GM21529 (cell line): ENCODE measurements around the gene METTL9.
"Not testable (repeated sequence)": the region's sequence is repeated elsewhere in the genome, so short reads cannot be mapped to it uniquely, and the experiment has no call there.

ENCODE experiments used
- ATAC-seq: cut with Tn5 transposase; IDR thresholded peaks from one replicate; pipeline ENCODE4 v1.9.1; 2021; ENCODE audit not compliant: unreplicated experiment

Gene METTL9

DNA sequence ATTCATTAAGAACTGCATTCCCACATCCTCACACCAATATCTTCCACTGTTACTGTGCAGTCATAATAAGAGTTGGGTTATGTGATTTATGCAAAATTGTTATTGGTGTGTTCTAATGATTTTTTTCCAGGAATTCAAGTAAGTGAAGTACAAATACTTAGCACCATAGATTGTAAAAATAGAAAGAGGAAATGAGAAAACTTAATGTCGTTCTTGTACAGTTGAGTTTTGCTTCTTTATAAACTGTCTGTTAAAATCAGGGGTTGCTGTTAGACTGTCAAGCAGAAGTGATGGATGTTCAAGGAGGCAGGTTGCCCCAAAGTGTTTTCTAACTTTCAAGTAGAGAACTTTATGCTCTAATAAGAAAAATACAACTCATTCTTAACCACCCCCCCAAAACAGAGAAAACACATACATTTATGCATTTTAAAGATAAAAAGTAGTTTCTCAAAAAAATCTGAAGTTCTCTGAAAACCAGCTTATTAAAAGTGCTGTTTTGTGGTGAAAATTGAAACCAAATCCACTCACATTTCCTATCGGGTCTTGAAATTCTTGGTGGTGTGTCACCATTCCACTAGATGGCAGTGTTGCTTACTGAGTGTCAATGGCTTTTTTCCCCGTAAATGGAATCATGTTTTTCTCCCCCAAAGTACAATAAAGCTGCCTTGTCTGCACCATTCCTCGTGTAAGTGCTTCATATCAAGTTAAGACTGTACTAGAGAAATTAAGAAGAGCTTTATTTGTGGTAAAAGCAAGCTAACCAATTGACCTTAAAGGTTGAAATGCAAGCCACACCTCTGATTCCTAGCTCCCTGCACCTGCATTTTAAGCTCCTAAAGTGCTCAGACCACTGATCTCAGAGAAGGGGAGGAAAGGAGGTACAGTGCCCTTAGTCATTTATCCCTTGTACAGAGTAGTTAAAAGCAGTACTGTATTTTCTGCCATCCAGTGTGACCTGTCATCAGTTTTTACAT lies 57.7 kb downstream of the METTL9 start:
- ATAC-seq = peak; percentile 51

DNA sequence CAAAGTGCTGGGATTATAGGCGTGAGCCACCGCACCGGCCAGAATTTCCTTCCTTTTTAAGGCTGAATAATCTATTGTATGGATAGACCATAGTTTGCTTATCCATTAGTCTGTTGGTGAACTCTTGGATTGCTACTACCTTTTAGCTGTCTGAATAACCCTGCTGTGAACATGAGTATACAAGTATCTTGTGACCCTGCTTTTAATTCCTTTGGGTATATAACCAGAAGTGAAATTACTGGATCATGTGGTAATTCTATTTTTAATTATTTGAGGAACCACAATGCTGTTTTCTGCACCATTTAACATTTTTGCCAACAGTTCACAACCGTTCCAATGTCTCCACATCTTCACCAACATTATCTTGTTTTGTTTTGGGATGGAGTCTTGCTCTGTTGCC lies 59.7 kb downstream of the METTL9 start:
- no peak for ATAC-seq

DNA sequence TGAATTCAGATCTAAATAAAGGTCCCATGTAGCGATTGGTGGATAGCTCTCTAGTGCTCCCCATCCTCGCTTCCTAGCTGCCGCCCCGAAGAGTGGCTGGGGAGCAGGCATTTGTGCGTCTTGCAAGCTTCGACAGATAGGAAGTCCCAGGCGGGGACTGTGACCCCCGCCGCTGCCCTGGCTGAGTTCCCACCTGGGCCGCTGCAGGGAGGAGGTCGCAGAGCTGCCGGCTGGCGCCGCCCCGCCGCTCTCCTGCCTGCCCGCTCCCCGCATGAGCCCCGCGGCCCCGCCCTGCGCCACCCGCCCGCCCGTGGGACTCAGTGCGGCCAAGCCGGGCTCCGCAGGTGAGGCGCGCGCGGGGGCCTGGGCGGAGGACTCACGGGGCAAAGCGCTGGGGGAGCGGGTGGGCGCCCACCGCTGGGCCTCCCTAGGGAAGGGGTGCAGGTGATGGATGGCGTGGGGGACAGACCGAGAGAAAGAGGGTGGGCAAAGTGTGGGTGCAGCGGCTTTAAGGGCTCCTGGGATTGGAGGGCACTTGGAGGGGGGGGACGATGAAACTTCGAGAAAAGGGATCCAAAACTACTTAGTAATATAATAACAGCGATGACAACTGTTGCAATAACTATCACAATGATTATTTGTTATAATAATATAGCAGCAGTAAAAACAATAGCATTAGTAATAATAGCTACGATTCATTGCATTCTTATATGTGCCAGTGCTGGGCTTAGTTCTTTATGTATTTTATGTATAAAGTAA lies 64.7 kb downstream of the METTL9 start, which contains the start of gene OTOA:
Gene OTOA, plus strand, starts transcription at position 80 of the 759 bp plus-strand sequence. CDS start 14,547 bp downstream, outside the sequence.
- ATAC-seq = no peak

DNA sequence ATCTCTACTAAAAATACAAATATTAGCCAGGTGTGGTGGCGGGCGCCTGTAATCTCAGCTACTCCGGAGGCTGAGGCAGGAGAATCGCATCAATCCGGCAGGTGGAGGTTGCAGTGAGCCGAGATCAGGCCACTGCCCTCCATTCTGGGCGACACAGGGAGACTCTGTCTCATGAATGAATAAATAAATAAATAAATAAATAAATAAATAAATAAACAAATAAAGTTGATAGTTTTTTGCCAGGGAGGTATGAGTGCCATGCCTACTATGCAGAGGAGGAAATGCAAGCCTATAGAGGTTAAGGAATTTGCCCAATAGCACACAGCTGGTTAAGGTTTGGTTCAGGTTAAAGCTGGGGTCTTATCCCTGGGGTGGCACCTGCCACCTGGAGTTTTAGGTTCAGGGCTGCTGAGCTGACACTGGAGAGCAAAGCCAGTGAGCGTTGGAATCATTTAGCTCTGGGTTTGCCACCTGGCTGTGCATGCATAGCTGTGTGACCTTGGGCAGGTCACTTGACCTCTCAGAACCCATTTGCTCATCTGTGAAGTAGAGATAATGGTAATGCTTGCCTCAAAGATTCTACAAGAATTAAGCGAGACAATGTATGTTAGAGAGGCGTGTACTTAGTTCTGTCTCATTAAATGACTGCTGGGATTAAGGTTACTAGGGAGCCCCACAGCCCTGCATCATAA lies 65.6 kb downstream of the METTL9 start:
- no peak for ATAC-seq

DNA sequence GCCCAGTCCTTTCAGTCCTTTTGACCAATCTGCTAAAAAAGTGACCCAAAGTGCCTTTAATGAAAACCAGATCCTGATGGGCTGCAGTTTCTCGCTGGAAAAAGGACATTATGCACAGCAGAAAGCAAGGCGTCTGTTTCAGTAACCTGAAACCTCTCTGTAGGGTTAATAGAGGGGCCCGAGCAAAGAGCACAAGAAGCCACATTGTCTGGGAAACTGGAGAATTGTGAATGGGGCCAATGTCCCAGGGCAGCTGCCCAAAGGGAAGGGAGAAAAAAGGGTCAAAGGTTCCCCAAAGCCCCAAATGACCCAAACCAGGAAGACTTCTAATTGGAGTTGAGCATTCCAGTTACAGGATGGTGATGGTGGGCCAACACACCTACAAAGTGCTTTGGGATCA lies 67.4 kb downstream of the METTL9 start:
- ATAC-seq = no peak

DNA sequence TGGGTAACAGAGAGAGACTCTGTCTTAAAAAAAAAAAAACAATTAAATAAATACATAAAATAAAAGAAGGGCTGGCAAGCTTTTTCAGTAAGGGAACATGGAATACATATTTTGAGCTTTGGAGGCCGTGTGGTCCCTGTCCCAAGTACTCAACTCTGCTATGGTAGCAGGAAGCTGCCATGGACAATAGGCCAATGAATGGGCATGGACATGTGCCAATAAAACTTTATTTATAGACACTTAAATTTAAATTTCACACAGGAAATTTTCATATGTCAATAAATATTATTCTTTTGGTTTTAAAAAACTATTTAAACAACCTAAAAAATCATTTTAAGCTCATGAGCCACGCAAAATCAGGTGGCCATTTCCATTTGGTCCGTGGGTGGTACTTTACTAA lies 68.2 kb downstream of the METTL9 start:
- no peak for ATAC-seq

DNA sequence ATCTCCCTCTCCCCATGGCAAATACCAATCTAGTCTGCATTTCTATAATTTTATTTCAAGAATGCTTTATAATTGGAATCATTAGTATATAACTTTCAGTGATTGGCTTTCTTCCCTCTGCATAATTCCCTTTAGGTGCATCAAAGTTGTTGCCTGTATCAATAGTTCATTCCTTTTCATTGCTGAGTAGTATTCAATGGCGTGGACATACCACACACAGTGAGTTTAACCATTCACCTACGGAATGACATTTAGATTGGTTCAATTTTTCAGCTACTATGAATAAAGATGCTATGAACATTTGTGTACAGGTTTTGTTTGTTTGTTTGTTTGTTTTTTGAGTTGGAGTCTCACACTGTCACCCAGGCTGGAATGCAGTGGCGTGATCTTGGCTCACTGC lies 74.1 kb downstream of the METTL9 start:
- ATAC-seq = no peak

DNA sequence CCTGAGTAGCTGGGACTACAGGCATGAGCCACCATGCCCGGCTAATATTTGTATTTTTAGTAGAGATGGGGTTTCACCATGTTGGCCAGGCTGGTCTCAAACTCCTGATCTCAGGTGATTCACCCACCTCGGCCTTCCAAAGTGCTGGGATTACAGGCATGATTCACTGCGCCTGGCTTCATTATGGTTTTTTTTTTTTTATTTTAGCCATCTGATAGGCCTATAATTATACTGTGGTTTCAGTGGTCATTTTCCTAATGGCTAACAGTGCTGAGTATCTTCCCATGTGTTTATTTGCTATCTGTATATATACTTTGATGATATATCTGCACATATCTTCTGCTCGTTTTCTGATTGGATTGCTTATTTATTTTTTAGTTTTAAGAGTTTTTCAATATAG lies 75.1 kb downstream of the METTL9 start:
- not testable (repeated sequence) for ATAC-seq

DNA sequence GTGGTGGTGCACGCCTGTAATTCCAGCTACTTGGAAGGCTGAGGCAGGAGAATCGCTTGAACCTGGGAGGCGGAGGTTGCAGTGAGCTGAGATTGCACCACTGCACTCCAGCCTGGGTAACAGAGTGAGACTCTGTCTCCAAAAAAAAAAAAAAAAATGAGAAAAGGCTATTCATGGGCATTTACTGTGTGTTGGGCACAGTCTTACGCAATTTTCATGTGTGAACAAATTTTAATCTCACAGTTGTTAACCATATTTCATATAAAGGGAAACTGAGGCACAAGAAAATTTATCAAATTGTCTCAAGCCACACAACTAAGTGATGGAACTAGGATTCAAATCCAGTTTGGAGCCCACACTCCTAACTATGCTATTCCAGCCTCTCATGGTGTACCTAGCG lies 81.3 kb downstream of the METTL9 start:
- ATAC-seq = not testable (repeated sequence)

DNA sequence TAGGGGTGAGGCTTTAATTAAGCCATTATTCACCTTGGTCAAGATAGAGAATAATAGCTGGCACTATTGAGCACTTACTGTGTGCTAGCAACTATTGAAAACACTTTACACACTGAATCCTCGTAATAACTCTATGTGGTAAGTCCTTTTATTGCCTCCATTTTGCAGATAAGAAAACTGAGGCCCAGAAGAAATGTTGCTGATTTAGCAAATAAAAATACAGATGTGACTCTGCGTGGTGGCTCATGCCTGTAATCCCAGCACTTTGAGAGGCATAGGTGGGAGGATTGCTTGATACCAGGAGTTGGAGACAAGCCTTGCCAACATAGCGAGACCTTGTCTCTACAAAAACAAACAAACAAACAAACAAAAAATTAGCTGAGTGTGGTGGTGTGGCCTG lies 83.8 kb downstream of the METTL9 start:
- no peak for ATAC-seq

DNA sequence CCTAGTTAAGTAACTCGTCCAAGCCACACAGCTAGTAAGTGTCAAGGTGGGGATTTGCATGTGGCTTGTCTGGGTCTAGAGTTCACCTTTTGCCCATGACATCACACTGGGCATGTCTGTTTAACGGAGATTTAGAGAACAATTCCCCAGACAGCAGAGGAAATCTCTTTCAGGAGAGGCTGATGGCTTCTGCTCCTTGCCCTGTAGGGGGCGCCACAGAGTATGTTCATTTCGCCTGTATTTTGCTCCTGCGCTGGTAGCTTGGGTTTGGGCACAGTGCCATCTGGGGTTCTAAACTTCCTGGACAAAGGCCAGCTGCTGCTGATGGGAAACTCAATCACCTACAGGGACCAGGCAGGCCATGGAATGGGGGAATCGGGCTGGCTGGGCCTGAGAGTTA lies 84.8 kb downstream of the METTL9 start:
- ATAC-seq = no peak

DNA sequence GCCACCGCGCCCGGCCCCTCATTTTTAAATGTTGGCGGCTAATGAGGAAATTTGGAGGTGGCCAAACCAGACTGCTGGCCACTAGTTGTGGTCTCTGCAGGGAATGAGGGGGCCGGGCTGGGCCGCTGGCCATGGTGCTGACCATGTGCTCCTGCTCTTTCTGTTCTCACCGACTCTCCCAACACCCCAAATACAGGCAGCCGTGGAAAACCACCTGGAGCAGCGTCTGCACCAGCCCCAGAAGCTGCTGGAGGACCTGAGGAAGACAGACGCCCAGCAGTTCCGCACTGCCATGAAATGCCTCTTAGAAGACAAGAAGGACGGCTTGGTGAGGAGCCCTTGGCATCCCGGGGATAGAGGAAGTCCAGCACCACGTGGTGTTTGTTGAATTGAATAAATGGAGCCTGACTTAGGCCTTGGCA lies 85.7 kb downstream of the METTL9 start:
- ATAC-seq = no peak

DNA sequence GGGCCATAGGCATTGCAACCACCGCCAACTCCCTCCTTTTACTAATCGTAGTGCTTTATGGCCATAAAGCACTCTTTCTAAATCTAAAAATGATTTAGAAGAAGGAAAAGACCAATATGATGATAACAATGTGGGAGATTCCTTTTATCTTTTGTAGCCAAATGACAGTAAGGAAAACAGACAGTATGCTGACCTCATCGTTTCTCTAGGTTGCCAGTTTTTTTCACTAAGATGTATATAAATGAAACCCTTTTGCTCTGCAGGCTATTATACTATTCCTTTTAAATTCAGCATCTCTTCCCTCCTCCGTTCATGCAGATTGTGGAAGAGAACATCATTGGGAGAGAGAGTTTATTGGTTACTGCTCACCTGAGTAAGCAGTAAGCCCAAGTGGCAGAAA lies 89.7 kb downstream of the METTL9 start:
- ATAC-seq = no peak

DNA sequence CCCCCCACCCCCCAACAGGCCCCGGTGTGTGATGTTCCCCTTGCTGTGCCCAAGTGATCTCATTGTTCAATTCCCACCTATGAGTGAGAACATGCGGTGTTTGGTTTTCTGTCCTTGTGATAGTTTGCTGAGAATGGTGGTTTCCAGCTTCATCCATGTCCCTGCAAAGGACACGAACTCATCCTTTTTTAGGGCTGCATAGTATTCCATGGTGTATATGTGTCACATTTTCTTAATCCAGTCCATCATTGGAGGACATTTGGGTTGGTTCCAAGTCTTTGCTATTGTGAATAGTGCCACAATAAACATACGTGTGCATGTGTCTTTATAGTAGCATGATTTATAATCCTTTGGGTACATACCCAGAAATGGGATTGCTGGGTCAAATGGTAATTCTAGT lies 91.6 kb downstream of the METTL9 start:
- ATAC-seq = not testable (repeated sequence)

DNA sequence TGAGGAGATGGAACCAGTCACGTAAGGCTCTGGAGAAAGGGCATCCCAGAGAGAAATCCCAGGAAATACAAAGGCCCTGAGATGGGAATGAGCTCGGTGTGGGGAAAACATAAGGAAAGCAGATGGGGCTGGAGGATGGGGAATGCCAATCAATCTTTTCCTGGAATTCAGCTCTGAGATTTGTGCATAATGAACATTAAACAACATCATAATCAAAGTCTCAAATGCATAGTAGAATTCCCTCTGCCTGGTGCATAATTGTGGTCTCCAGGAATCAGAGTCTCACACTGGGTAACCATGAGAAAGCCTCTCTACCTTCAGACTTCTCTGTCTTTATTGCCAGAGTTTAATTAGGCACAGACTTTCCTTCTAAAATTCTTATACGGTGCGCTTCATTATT lies 95.2 kb downstream of the METTL9 start:
- ATAC-seq = no peak

DNA sequence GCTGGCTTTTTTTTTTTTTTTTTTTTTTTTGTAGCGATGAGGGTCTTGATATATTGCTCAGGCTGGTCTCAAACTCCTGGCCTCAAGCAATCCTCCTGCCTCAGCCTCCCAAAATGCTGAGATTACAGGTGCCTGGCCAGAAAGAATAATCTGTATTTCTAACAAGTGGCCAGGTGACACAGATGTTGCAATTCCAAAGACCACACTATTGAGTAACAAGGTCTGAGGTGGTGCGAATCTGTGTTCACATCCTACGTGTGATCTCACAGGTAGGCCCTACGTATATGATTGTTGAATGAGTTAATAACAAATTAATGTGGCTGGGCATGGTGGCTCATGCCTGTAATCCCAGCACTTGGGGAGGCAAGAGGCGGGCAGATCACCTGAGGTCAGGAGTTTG lies 97.7 kb downstream of the METTL9 start:
- no peak for ATAC-seq

DNA sequence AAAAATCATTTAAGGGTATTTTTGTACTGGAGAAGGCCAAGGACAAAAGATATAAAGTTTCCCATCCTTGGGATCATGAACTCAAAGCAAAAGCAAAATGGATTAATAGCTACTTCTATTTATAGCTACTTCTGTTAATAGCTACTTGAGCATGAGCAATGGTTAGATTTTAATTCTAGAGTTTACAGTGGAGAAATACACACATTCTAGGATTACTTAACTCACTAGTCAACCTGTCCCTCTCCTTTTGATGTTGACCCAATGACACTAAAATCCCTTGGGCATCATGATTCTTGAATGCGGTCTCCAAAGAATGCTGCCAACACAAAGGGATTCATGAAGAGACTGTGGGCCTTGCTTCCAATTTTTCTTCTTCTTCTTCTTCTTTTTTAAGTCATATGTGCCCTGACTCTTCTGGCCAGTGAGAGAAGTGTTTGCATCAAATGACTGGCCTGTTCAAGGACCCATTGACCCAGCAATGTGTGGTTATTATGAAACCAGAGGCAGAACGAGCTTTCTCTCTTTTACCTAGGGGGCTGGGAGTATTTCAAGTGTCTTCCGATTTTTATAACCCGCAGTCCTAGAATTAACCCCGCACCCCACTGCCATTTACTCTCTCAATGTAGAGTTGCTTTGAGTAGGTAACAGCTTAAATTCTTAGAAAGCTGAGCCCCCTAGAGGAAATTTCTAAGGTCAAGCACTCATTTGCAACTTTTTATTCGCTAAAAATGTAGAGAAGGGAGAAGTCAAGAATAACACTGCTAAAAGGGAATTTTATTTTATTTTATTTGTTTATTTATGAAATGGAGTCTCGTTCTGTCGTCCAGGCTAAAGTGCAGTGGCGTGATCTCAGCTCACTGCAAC lies 99.0 kb downstream of the METTL9 start:
- no peak for ATAC-seq

DNA sequence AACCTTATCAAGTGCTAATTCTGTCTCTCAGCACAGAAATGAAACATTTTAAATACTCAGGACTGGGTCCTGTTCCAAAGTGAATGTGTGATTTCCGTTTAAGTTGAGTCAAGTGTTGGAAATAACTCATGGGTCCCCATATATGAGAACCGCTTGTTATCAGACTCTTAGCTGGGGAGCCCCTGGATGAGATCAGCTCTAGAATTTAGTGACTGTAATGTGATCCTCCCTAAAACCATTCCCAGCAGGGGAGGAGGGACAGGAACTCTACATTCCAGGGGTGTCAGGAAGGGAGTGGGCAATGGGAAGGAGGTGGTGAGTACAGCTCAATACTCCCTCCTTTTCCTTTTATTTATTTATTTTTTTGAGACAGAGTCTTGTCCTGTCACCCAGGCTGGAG lies 101.9 kb downstream of the METTL9 start:
- ATAC-seq = no peak

DNA sequence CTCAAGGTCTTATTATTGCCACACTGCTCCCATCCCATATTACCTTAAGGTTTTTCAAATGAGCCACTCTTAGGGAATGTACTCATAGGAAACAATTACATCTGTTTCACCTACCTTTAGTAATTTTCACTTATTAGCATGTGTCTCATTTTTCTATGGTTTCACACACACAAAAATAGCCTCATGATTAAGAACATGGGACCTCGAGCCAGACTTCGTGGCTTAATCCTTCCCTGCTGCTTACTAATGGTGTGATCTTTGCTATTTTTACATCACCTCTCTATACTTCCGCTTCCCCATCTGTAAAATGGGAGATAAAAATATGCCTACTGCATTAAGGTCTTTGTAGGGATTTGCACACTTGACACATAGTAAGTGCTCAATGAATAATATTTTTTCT lies 102.9 kb downstream of the METTL9 start:
- ATAC-seq = no peak

DNA sequence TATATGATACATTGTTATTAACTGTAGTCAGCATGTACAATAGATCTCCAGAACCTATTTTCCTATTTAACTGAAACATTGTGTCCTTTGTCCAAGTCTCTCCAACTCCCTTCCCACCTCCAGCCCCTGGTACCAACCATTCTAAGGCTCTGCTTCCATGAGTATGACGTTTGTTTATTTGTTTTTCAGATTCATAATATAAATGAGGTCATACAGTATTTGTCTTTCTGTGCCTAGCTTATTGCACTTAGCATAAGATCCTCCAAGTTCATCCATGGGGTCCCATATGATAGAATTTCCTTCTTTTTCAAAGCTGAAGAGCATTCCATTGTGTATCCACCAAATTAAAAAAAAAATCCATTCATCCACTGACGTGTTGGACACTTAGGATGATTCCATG lies 103.8 kb downstream of the METTL9 start:
- no peak for ATAC-seq
